ENCODE measurements around the gene SLC9A9. TPM values are rescaled to one million over a fixed set of nuclear protein-coding genes. Genes with fewer than 3 reads are reported as not detected.

SLC9A9 gene
- total RNA-seq, 1 donor from 2014 or later: 11.4 TPM

DNA sequence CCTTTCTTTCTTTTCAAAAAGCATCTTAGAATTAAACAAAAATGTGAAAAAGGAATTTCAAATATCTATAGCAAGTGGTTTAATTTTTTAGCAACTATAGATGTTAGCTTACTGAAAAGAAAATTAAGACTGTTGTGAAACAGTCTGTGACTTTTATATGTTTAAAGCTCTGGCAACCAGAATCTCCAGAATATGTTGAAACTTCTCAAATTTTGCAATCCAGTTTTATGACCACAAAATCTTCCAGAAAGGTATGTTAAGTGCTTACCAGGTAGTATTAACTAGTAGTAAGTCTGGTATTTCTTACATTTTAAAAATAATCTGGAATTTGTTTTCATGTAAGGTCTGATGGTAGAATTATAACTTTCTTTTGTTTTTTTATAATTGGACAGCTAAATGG lies 235.0 kb downstream of the SLC9A9 start:
- peaks cover 2% of the 10 kb centered on the region for H3K9me3 Mint-ChIP-seq (ENCODE audit: unreplicated experiment)
- H3K27me3 Mint-ChIP-seq (ENCODE audit: unreplicated experiment): no peaks in the 10 kb centered on the region
- DNase-seq: no peak
- TF ChIP-seq, protein P1, sequence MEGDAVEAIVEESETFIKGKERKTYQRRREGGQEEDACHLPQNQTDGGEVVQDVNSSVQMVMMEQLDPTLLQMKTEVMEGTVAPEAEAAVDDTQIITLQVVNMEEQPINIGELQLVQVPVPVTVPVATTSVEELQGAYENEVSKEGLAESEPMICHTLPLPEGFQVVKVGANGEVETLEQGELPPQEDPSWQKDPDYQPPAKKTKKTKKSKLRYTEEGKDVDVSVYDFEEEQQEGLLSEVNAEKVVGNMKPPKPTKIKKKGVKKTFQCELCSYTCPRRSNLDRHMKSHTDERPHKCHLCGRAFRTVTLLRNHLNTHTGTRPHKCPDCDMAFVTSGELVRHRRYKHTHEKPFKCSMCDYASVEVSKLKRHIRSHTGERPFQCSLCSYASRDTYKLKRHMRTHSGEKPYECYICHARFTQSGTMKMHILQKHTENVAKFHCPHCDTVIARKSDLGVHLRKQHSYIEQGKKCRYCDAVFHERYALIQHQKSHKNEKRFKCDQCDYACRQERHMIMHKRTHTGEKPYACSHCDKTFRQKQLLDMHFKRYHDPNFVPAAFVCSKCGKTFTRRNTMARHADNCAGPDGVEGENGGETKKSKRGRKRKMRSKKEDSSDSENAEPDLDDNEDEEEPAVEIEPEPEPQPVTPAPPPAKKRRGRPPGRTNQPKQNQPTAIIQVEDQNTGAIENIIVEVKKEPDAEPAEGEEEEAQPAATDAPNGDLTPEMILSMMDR (IDR thresholded peaks at IDR 0.05; ENCODE audit: partially characterized antibody, unreplicated experiment): no peak
- no peak overlapping the region for H3K27ac Mint-ChIP-seq (ENCODE audit: unreplicated experiment)
- peaks cover 7% of the 10 kb centered on the region for H3K36me3 Mint-ChIP-seq (ENCODE audit: unreplicated experiment)
- H3K4me1 Mint-ChIP-seq (ENCODE audit: low read depth, unreplicated experiment): no peaks in the 10 kb centered on the region
- H3K4me3 Mint-ChIP-seq (ENCODE audit: unreplicated experiment): no peak overlapping the region

- peaks cover 2% of the 10 kb centered on the region for H3K9me3 Mint-ChIP-seq (ENCODE audit: unreplicated experiment)
- H3K4me1 Mint-ChIP-seq (ENCODE audit: low read depth, unreplicated experiment): no peaks in the 10 kb centered on the region
- no peak for DNase-seq
- no peak overlapping the region for H3K4me3 Mint-ChIP-seq (ENCODE audit: unreplicated experiment)
- H3K27ac Mint-ChIP-seq (ENCODE audit: unreplicated experiment): no peak overlapping the region
- H3K27me3 Mint-ChIP-seq (ENCODE audit: unreplicated experiment): no peaks in the 10 kb centered on the region
- TF ChIP-seq, protein P1 (IDR thresholded peaks at IDR 0.05; ENCODE audit: partially characterized antibody, unreplicated experiment): no peak
- peaks cover under 1% of the 10 kb centered on the region for H3K36me3 Mint-ChIP-seq (ENCODE audit: unreplicated experiment)
Observed at GRCh38 chr3:143612541-143612940, 235.7 kb downstream of the SLC9A9 start.

GRCh38 chr3:143608966-143609365 lies 239.3 kb downstream of the SLC9A9 start:
- TF ChIP-seq, protein P1 (IDR thresholded peaks at IDR 0.05; ENCODE audit: partially characterized antibody, unreplicated experiment): no peak
- no peak for DNase-seq
- Mint-ChIP-seq H3K27ac (ENCODE audit: unreplicated experiment) (no peak overlapping the region), H3K9me3 (ENCODE audit: unreplicated experiment) (no peaks in the 10 kb centered on the region), H3K36me3 (ENCODE audit: unreplicated experiment) (no peaks in the 10 kb centered on the region), H3K4me1 (ENCODE audit: low read depth, unreplicated experiment) (no peaks in the 10 kb centered on the region), H3K27me3 (ENCODE audit: unreplicated experiment) (peaks cover 4% of the 10 kb centered on the region), H3K4me3 (ENCODE audit: unreplicated experiment) (no peak overlapping the region)

DNA sequence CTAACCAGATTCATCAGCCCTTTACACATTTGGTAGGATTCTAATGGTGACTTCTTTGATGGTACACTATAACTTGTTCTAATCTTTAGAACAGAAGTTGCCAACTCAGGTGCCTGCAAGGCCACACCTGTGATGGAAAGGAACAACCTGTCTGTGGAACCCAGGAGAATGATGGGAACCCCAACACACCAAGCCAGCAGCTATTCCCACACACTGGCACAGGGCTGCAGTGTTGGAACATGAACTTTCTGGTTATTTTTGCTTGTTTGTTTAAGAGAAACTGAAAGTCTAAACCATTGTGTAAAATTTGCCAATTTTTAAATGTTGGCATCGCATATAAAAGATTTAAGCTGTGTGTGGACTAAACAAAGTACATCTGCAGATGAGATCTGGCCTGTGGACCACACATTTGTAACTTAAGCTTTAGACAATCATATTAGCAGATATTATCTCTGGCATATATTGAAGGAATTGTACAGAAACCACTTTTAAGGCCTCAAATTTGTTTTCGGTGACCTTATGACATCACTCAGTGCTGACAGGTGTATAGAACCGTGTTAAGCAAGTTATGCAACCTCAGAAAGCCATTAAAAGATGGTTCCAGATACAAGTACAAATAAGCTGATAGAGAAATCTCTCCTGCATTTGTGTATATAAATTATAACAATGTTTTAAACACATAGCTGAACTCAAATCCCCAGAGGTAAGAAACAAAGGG lies 242.9 kb downstream of the SLC9A9 start:
- H3K36me3 Mint-ChIP-seq (ENCODE audit: unreplicated experiment): no peaks in the 10 kb centered on the region
- H3K4me1 Mint-ChIP-seq (ENCODE audit: low read depth, unreplicated experiment): no peaks in the 10 kb centered on the region
- no peak for DNase-seq
- H3K27me3 Mint-ChIP-seq (ENCODE audit: unreplicated experiment): peaks cover 4% of the 10 kb centered on the region
- no peak overlapping the region for H3K27ac Mint-ChIP-seq (ENCODE audit: unreplicated experiment)
- TF ChIP-seq, protein P1 (IDR thresholded peaks at IDR 0.05; ENCODE audit: partially characterized antibody, unreplicated experiment): no peak
- H3K9me3 Mint-ChIP-seq (ENCODE audit: unreplicated experiment): no peaks in the 10 kb centered on the region
- no peak overlapping the region for H3K4me3 Mint-ChIP-seq (ENCODE audit: unreplicated experiment)

DNA sequence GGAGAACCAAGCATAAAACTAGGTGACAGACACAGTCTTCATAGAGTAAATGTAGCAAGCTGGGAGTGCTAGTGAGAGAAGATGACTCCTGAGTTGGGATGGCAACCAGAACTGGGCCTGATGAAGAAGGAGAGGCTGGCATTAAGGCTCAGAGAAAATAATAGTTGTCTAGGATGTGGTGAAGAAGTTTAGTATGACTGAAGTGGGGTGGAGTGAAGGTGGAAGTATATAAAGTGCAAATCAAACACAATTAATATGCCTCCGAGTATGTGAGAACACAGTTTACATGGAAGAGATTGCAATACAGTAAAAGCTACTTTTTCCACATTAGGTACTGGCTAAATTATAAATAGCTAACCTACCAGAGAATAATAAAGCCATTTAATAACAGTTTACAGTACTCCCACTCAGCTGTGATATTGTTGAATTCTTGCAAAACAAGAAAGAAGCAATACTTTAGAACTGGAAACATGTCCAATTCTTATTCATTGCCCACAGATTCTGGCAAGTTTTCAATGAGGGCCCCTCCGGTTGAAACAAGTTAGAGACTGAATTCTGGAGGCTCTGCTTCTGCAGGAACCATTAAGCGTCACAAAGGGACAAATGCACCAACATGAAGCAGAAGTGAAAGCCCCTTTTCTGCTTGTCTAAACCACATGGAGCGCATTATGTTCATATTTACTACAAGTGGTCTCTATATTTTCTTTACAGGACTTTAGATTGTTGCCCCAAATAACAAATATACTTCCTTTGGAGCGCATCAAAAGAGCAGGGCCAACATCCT lies 243.7 kb downstream of the SLC9A9 start:
- no peaks in the 10 kb centered on the region for H3K9me3 Mint-ChIP-seq (ENCODE audit: unreplicated experiment)
- TF ChIP-seq, protein P1 (IDR thresholded peaks at IDR 0.05; ENCODE audit: partially characterized antibody, unreplicated experiment): no peak
- H3K27me3 Mint-ChIP-seq (ENCODE audit: unreplicated experiment): peaks cover 4% of the 10 kb centered on the region
- no peak overlapping the region for H3K27ac Mint-ChIP-seq (ENCODE audit: unreplicated experiment)
- no peaks in the 10 kb centered on the region for H3K4me1 Mint-ChIP-seq (ENCODE audit: low read depth, unreplicated experiment)
- H3K36me3 Mint-ChIP-seq (ENCODE audit: unreplicated experiment): no peaks in the 10 kb centered on the region
- DNase-seq: no peak
- H3K4me3 Mint-ChIP-seq (ENCODE audit: unreplicated experiment): no peak overlapping the region

Data from glutamatergic neuron (in vitro differentiated cells).